Esophagus squamous epithelium (tissue), 4 donors: Measurements from ENCODE around the gene DCUN1D4.

Experiments used
- POLR2A ChIP-seq, 4 donors: fragments of 450-650 bp; IDR thresholded peaks; one replicate each; pipeline ENCODE4 v1.6.1; 2017; ENCODE audit warnings: antibody characterized with exemption in 4 of 4, mild to moderate bottlenecking in 4 of 4, moderate library complexity in 3 of 4
- TF ChIP-seq, protein P1 (sequence below), 6 experiments: fragments of 450-650 bp in 4 of 6; fragments of 200-600 bp in 2 of 6; sonication (generic) in 2 of 6; IDR thresholded peaks; one replicate each; pipeline ENCODE4 v1.5.1; 2016 to 2019; ENCODE audit warnings: antibody characterized with exemption in 6 of 6, mild to moderate bottlenecking in 4 of 6, moderate library complexity in 4 of 6

DNA sequence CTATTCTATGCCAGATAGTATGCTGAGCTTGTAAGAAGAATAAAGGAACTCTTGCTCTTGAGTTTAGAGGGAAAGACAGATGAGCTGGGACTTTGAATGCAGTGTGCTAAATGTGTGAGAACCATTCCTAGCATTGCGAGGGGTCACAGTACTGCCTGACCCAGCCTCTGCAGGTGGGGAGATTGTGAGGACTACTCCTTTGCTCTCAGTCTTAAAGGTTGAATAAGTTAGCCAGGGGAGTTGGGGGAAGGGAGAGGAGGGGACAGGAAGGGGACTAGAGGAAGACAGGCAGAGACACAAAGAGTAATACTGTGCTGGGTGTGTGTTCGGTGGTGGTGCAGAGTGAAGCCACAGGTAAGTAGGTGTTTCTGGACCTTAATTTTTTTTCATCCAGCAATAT, 41.7 kb downstream of the DCUN1D4 start:
- no peak for TF ChIP-seq POLR2A (IDR thresholded peaks at IDR 0.05)
- TF ChIP-seq, protein P1, sequence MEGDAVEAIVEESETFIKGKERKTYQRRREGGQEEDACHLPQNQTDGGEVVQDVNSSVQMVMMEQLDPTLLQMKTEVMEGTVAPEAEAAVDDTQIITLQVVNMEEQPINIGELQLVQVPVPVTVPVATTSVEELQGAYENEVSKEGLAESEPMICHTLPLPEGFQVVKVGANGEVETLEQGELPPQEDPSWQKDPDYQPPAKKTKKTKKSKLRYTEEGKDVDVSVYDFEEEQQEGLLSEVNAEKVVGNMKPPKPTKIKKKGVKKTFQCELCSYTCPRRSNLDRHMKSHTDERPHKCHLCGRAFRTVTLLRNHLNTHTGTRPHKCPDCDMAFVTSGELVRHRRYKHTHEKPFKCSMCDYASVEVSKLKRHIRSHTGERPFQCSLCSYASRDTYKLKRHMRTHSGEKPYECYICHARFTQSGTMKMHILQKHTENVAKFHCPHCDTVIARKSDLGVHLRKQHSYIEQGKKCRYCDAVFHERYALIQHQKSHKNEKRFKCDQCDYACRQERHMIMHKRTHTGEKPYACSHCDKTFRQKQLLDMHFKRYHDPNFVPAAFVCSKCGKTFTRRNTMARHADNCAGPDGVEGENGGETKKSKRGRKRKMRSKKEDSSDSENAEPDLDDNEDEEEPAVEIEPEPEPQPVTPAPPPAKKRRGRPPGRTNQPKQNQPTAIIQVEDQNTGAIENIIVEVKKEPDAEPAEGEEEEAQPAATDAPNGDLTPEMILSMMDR (IDR thresholded peaks at IDR 0.05): no peak
